GM21360 (cell line): ENCODE data around the gene SMS.

Source experiments
- ATAC-seq: cut with Tn5 transposase; IDR thresholded peaks from one replicate; pipeline ENCODE4 v1.9.1; 2021; ENCODE audit warnings: mild to moderate bottlenecking, moderate library complexity; ENCODE audit not compliant: unreplicated experiment

Gene SMS

GRCh38 chrX:21975812-21976211, 35.3 kb downstream of the SMS start:
- no peak for ATAC-seq

DNA sequence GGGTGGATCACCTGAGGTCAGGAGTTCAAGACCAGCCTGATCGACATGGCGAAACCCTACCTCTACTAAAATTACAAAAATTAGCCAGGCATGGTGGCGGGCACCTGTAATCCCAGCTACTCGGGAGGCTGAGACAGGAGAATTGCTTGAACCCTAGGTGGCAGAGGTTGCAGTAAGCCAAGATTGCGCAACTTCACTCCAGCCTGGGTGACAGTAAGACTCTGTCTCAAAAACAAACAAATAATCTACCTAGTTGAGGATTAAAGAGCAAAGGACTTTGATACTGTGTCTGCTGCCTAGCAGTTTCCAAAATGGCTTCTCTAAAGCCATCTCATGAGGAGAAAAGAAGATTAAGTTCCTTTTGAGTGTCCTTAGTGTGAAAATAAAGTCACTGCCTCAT, 37.8 kb downstream of the SMS start:
- no peak for ATAC-seq

- no peak for ATAC-seq
Measured at GRCh38 chrX:21982311-21982710, 41.8 kb downstream of the SMS start.

- peak; percentile 90 for ATAC-seq
Measured at GRCh38 chrX:21985332-21985777, 44.8 kb downstream of the SMS start.

DNA sequence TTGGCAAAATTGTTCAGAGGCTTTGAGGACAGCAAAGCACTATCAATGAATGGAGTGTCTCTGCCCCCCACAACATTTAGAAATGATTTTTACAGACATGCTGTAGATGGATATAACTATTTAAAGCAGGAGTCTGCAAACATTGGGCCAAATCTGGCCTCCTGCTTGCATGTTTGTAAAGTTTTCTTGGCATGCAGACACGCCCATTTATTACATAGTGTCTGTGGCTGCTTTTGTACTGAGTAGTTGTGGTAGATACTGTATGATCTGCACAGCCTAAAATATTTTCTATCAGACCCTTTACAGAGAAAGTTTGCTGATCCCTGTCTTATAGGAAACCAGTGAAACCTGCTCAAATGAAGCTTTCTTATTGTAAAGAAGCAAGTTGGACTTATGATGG, 46.1 kb downstream of the SMS start:
- no peak for ATAC-seq

GRCh38 chrX:21989384-21989783, 48.9 kb downstream of the SMS start:
- no peak for ATAC-seq

DNA sequence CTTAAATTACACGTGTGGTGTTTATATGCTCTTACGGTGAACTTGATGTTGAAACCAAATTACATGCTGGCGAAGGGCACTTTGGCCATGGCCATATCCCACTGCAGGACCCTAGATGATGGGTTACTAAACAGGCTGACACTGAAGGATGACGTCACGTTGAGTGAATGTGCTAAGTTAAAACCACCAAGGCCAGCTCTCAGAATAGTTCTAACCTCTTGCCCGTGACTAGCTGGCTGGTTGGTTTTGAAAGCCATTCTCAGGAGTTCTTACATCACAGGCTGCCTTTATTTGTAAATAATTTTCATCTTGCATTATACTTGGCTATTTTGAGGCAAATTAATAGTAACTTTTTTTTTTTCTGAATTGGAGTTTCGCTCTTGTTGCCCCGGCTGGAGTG, 50.3 kb downstream of the SMS start:
- no peak for ATAC-seq

- no peak for ATAC-seq
Measured at GRCh38 chrX:21991504-21991903, 51.0 kb downstream of the SMS start.

DNA sequence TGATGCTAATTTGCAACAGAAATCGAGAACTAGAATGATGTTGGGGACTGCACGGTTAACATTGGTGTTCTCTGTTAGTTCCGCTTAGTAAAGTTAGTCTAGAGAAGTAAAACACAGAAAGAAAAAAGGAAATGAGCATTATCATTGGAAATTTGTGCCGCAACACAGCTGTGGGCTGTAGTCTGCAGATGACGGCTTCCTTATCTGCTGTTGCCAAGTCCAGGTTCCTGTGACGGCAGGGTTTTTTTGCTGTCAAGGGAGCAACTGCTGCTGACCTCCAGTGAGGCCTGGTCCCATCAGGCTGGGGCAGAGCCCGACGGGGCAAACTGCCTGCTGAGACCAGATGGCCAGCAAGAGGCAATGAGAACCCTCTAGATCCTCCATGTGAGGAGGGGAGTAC, 52.8 kb downstream of the SMS start:
- ATAC-seq, result peak; percentile 67

- ATAC-seq, result no peak
Measured at GRCh38 chrX:21996872-21997455, 56.5 kb downstream of the SMS start.

GRCh38 chrX:21998037-21998436, 57.5 kb downstream of the SMS start:
- ATAC-seq, result no peak

GRCh38 chrX:22004866-22005265, 64.4 kb downstream of the SMS start:
- ATAC-seq, result no peak

GRCh38 chrX:22012051-22012450, 71.5 kb downstream of the SMS start:
- no peak for ATAC-seq

DNA sequence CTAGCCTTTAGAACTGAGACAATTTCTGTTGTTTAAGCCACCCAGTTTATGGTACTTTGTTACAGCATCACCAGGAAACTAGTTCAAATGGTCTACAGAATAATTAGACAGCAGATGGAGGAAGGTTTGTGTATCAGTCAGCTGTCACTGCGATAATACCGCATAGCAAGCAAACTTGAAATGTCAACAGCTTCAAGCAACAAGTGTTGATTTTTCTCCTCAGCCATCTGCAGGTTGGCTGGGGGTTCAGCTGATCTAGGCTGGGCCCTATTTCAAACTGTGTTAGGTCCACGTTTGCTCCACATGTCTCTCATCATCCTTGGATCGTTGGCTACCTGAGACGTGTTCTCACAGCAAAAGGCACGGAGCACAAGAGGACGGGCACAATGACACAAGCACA, 72.4 kb downstream of the SMS start:
- no peak for ATAC-seq

- no peak for ATAC-seq
Measured at GRCh38 chrX:22015139-22015750, 74.7 kb downstream of the SMS start.

- no peak for ATAC-seq
Measured at GRCh38 chrX:22021751-22022324, 81.3 kb downstream of the SMS start.

- ATAC-seq, result no peak
Measured at GRCh38 chrX:22024577-22024976, 84.1 kb downstream of the SMS start.

DNA sequence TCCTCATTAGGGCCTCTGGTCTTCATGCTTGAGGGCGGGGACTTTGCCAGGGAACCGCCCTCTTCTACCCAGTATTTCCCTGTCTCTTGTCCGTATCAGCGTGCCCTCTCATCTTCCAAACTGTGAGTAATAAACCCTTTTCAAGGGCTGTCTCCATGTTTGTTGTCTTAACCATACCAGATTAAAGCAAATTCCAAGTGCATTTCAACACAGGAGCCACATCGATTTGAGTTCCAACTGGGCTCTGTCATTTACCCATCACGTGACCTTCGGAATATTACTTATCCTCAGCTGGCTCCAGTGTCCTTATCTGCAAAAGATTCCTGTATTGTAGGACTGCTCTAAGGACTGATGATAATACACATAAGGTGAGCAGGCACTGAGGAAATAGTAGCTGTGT, 85.2 kb downstream of the SMS start:
- no peak for ATAC-seq

DNA sequence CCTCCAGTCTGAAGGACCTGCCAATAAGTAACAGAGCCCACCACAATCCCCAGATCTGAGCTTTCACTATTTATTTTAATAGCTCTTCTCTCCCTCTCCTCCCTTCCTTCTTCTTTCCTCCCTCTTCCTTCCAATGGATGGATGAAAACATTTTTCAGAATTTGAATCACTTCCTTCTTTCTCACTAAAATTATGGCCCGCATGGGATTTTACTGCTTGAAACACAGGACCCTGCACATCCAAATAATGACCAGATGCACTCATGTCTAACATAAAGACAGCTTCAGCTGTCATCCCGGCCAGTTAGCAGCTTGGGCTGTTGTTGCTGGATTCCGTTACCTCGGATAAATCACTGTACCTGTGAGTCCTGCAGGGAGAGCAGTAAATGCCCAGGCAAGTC, 86.2 kb downstream of the SMS start:
- no peak for ATAC-seq

- ATAC-seq, result no peak
Measured at GRCh38 chrX:22032084-22032483, 91.6 kb downstream of the SMS start, which contains the start of gene PHEX. Gene PHEX, plus strand, starts transcription at chrX:22032325. Its CDS starts 681 bp downstream, at chrX:22033006.

- ATAC-seq, result no peak
Measured at GRCh38 chrX:22032506-22032905, 92.0 kb downstream of the SMS start.

DNA sequence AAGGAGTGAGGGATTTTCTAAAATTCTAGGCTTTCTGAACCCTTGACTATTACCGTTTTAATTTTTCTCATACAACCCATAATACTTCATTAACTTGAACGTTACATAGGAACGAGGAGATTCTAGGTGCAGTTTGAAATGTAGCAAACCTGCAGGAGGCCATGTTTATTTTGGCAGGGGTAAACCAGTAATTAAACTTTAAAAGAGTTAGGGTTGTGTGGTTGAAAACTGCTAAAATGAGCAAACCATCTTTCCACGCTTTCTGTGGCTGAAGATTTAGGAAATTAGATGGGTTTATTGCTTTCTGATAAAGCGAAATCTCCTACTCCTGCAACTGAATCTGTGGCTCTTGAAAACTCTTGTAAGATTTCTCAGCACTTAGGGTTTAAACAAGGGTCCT, 93.3 kb downstream of the SMS start:
- no peak for ATAC-seq

DNA sequence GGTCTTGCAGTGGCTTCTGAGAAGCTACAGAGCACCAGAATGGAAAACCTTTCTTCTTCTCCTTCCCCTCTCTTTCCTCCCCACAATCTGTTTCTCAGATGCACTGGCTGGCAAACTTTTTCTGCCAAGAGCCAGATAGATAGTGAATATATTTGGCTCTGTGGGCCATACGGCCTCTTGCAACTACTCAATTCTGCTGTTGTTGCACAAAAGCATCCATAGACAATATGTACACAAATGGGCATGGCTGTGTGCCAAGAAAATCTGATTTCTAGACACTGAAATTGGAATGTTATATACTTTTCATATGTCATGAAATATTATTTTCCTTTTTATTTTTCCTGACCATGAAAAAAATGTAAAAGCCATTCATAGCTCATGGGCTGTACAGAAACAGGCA, 94.7 kb downstream of the SMS start:
- ATAC-seq, result no peak
